ENCODE data around the gene NSMF.

NSMF gene

GRCh38 chr9:137465720-137466388, 6.7 kb upstream of the NSMF start:
- ChIA-PET CTCF (interaction anchor here (0.7 kb wide), 1 partner anchor 64 kb away, joined by 3 read pairs; no protein-coding TSS in a partner anchor), POLR2A (no interaction called here)
- no peaks in the 10 kb centered on the region for H3K9me3 ChIP-seq (ENCODE audit: control insufficient read depth, insufficient read depth, low read depth, low read length)
- no peak overlapping the region for H3K27ac ChIP-seq (ENCODE audit: extremely low read depth, low read depth, low read length)
- H3K4me1 ChIP-seq (ENCODE audit: control insufficient read depth, insufficient read depth, low read length) = no peaks in the 10 kb centered on the region
- TF ChIP-seq ZNF133 (tag by site-specific recombination; IDR thresholded peaks at IDR 0.05) (no peak), ZBTB17 (tag by site-specific recombination; IDR thresholded peaks at IDR 0.05) (peak; percentile 81)
- no peak overlapping the region for H3K4me3 ChIP-seq (ENCODE audit: low read depth, low read length)
- H3K36me3 ChIP-seq (ENCODE audit: control insufficient read depth in 2 of 2, insufficient read depth in 1 of 2, low read length in 2 of 2) = no peaks in the 10 kb centered on the region

GRCh38 chr9:137465000-137465719, 6.0 kb upstream of the NSMF start:
- no peaks in the 10 kb centered on the region for H3K9me3 ChIP-seq (ENCODE audit: control insufficient read depth, insufficient read depth, low read depth, low read length)
- no peaks in the 10 kb centered on the region for H3K4me1 ChIP-seq (ENCODE audit: control insufficient read depth, insufficient read depth, low read length)
- ChIA-PET CTCF (no interaction called here), POLR2A (no interaction called here)
- TF ChIP-seq ZNF140 (tag by site-specific recombination; IDR thresholded peaks at IDR 0.05) (no peak), GLIS2 (tag by site-specific recombination; IDR thresholded peaks at IDR 0.05) (no peak), KLF1 (tag by site-specific recombination; IDR thresholded peaks at IDR 0.05) (no peak), SETDB1 (IDR thresholded peaks at IDR 0.05; ENCODE audit: insufficient read length, low read length) (no peak), SP2 (tag by site-specific recombination; IDR thresholded peaks at IDR 0.05) (no peak), ZNF776 (tag by site-specific recombination; IDR thresholded peaks at IDR 0.05; ENCODE audit: borderline replicate concordance) (no peak), ZNF610 (tag by site-specific recombination; IDR thresholded peaks at IDR 0.05; ENCODE audit: borderline replicate concordance) (no peak), ZNF19 (tag by site-specific recombination; IDR thresholded peaks at IDR 0.05; ENCODE audit: low read depth) (no peak), ZNF146 (tag by site-specific recombination; IDR thresholded peaks at IDR 0.05) (no peak), ZNF16 (tag by site-specific recombination; IDR thresholded peaks at IDR 0.05; ENCODE audit: low read depth) (no peak), ZSCAN23 (tag by site-specific recombination; IDR thresholded peaks at IDR 0.05) (no peak), ZNF391 (tag by site-specific recombination; IDR thresholded peaks at IDR 0.05; ENCODE audit: borderline replicate concordance, low read depth) (no peak), OVOL3 (tag by site-specific recombination; IDR thresholded peaks at IDR 0.05) (no peak), ZNF335 (tag by site-specific recombination; conservative IDR thresholded peaks at IDR 0.05) (no peak), ZNF426 (tag by site-specific recombination; IDR thresholded peaks at IDR 0.05) (no peak)
- H3K4me3 ChIP-seq (ENCODE audit: low read depth, low read length) = no peak overlapping the region
- H3K27ac ChIP-seq (ENCODE audit: extremely low read depth, low read depth, low read length) = no peak overlapping the region
- no peaks in the 10 kb centered on the region for H3K36me3 ChIP-seq (ENCODE audit: control insufficient read depth in 2 of 2, insufficient read depth in 1 of 2, low read length in 2 of 2)

DNA sequence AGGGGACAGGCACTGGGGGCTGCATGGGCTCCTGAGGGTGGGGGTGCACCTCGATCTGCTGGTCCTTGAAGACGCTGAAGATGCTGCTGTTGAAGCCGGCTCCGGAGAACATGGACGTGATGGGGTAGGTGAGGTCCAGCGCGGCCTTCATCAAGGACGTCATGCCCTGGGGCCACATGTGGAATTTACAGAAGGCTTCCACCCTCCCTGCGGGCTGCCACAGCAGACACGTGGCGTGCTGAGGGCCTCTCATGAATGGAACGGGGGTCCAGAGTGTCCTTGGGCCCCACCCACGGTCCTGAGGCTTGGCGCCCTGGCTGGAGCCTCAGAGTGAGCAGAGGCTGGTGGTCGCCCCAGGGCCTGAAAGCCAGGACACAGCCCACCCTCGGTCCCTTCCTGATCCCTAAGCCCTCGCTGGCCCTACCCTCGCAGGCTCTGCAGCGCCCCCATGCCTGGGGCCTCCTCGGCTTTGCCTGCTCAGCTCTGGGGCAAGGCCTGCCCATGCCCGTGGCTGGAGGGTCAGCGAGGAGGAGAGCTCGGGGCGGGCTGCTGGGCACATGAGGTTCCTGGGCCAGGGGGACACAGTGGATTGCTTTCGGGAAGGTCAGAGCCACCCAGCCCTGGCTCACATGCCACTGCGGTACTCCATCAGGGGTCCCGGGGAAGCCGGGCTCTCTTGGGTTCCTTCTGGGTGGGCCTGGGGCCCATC, 5.3 kb upstream of the NSMF start:
- Histone ChIP-seq H3K36me3 (ENCODE audit: control insufficient read depth in 2 of 2, insufficient read depth in 1 of 2, low read length in 2 of 2) (no peaks in the 10 kb centered on the region), H3K4me1 (ENCODE audit: control insufficient read depth, insufficient read depth, low read length) (peaks cover 5% of the 10 kb centered on the region; the same call in 1 of the 2 replicates), H3K27ac (ENCODE audit: extremely low read depth, low read depth, low read length) (no peak overlapping the region), H3K4me3 (ENCODE audit: low read depth, low read length) (no peak overlapping the region), H3K9me3 (ENCODE audit: control insufficient read depth, insufficient read depth, low read depth, low read length) (no peaks in the 10 kb centered on the region)
- POLR2A ChIA-PET = no interaction called here
- CTCF ChIA-PET = no interaction called here
- TF ChIP-seq ELK4 (IDR thresholded peaks at IDR 0.05; ENCODE audit: borderline replicate concordance, low read depth, low read length) = no peak
- 0 out of 2 replicates have a peak, but pooled peaks have one; percentile 4 for TF ChIP-seq SCRT2 (tag by site-specific recombination; IDR thresholded peaks at IDR 0.05)

Measured in HEK293 (cell line).